Calu3 (cell line): ENCODE data around the gene TMEM204. TPM values are rescaled to one million over a fixed set of nuclear protein-coding genes. Genes with fewer than 3 reads are reported as not detected.

Experiments used
- BruUV-seq: library from RNA; stranded (reverse); fragments of 400-500 nt; replicated peaks from 2 replicates; lab custom pipeline; 2021; lab: Mats Ljungman, UMichigan
- CTCF ChIA-PET: fragments of 300-600 bp; sonication (Branson Sonifier 250); formaldehyde crosslinking; loops from one replicate; lab custom pipeline; 2022; ENCODE audit warnings: antibody characterized with exemption; lab: Charles Lee
- DNase-seq: peaks from one replicate; pipeline ENCODE4 v3.0.0; 2022
- H3K27ac Mint-ChIP-seq: one replicate; pipeline ENCODE4 v1.8.0; 2022; ENCODE audit warnings: mixed read lengths; ENCODE audit not compliant: unreplicated experiment
- H3K27me3 Mint-ChIP-seq: one replicate; pipeline ENCODE4 v1.8.0; 2022; ENCODE audit warnings: mixed read lengths; ENCODE audit not compliant: unreplicated experiment
- H3K36me3 Mint-ChIP-seq: one replicate; pipeline ENCODE4 v1.8.0; 2022; ENCODE audit warnings: mild to moderate bottlenecking, moderate library complexity, mixed read lengths; ENCODE audit not compliant: insufficient read depth, unreplicated experiment
- H3K4me1 Mint-ChIP-seq: one replicate; pipeline ENCODE4 v1.8.0; 2022; ENCODE audit warnings: mild to moderate bottlenecking, low read depth, mixed read lengths; ENCODE audit not compliant: unreplicated experiment
- H3K4me3 Mint-ChIP-seq: one replicate; pipeline ENCODE4 v1.8.0; 2022; ENCODE audit warnings: mild to moderate bottlenecking, low read depth, moderate library complexity, mixed read lengths; ENCODE audit not compliant: unreplicated experiment
- H3K9me3 Mint-ChIP-seq: one replicate; pipeline ENCODE4 v1.8.0; 2022; ENCODE audit warnings: low read depth, mixed read lengths; ENCODE audit not compliant: unreplicated experiment
- intact Hi-C: fragments of 100-400 bp; cut with micrococcal nuclease; formaldehyde crosslinking; loops from one replicate; pipeline ENCODE4 v1.10.0; 2022; ENCODE audit not compliant: unreplicated experiment
- total RNA-seq: library from RNA; stranded (reverse); gene quantifications from 2 replicates; pipeline ENCODE4 v1.2.3, GENCODE V29; 2022
- TF ChIP-seq, protein P1 (sequence below): fragments of 200-600 bp; IDR thresholded peaks from one replicate; pipeline ENCODE4 v1.8.0; 2022; ENCODE audit warnings: antibody characterized with exemption; ENCODE audit not compliant: unreplicated experiment

The TMEM204 gene
- total RNA-seq, 1 experiment from 2014 or later, result not detected

DNA sequence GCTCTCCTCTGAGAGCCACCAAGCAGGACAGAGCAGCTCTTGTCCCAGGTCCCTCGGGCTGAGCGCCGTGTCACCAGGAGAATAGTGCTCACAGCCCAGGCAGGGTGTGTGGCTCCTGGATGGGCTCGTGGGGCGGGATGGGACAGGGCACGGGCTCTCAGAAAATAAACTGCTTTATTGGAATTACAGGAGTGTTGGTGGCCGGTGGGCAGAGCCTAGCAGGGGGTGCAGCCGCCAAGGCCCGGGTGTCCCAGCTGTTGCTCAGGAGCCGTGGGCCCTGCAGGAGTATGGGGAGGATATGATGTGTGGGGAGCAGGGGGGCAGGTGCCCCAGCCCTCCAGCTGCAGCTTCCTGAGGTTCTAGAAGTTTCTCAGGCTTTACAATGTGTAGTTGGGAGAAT, 23.2 kb upstream of the TMEM204 start:
- DNase-seq, result no peak
- no TSS peak for BruUV-seq
- Mint-ChIP-seq H3K27me3 (no peaks in the 10 kb centered on the region), H3K36me3 (peaks cover 61% of the 10 kb centered on the region), H3K9me3 (peaks cover 3% of the 10 kb centered on the region), H3K4me3 (no peak overlapping the region), H3K4me1 (no peaks in the 10 kb centered on the region), H3K27ac (no peak overlapping the region)
- TF ChIP-seq, protein P1, sequence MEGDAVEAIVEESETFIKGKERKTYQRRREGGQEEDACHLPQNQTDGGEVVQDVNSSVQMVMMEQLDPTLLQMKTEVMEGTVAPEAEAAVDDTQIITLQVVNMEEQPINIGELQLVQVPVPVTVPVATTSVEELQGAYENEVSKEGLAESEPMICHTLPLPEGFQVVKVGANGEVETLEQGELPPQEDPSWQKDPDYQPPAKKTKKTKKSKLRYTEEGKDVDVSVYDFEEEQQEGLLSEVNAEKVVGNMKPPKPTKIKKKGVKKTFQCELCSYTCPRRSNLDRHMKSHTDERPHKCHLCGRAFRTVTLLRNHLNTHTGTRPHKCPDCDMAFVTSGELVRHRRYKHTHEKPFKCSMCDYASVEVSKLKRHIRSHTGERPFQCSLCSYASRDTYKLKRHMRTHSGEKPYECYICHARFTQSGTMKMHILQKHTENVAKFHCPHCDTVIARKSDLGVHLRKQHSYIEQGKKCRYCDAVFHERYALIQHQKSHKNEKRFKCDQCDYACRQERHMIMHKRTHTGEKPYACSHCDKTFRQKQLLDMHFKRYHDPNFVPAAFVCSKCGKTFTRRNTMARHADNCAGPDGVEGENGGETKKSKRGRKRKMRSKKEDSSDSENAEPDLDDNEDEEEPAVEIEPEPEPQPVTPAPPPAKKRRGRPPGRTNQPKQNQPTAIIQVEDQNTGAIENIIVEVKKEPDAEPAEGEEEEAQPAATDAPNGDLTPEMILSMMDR, result no peak
- CTCF ChIA-PET, result no interaction called here
- intact Hi-C loops, result no loop called here

DNA sequence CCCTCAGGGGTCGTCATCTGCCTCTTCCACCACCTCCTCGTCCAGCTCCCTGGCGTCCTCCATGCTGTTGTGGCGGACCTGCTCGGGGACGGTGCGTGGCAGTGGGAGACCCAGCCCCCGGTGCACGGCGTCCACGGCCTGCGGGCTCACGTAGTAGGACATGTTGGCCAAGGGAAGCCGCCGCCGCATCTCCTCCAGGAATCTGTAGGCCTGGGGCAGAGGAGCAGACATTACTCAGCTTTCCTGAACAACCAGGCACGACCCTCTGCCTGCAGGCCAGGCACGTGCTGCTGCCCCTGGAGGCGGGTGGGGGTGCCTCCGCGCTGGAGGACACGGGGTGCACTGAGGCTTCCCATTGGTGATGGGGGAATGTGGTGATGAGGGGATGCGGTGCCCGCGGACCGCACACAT, 22.5 kb upstream of the TMEM204 start:
- no TSS peak for BruUV-seq
- no peak for DNase-seq
- no peak overlapping the region for H3K4me3 Mint-ChIP-seq
- CTCF ChIA-PET, result interaction anchor here (0.5 kb wide), 1 partner anchor 76 kb away, joined by 3 read pairs; no protein-coding TSS in a partner anchor
- peaks cover 3% of the 10 kb centered on the region for H3K9me3 Mint-ChIP-seq
- no peaks in the 10 kb centered on the region for H3K4me1 Mint-ChIP-seq
- no peaks in the 10 kb centered on the region for H3K27me3 Mint-ChIP-seq
- intact Hi-C loops, result no loop called here
- H3K36me3 Mint-ChIP-seq, result peaks cover 54% of the 10 kb centered on the region
- H3K27ac Mint-ChIP-seq, result no peak overlapping the region
- TF ChIP-seq, protein P1, result no peak

DNA sequence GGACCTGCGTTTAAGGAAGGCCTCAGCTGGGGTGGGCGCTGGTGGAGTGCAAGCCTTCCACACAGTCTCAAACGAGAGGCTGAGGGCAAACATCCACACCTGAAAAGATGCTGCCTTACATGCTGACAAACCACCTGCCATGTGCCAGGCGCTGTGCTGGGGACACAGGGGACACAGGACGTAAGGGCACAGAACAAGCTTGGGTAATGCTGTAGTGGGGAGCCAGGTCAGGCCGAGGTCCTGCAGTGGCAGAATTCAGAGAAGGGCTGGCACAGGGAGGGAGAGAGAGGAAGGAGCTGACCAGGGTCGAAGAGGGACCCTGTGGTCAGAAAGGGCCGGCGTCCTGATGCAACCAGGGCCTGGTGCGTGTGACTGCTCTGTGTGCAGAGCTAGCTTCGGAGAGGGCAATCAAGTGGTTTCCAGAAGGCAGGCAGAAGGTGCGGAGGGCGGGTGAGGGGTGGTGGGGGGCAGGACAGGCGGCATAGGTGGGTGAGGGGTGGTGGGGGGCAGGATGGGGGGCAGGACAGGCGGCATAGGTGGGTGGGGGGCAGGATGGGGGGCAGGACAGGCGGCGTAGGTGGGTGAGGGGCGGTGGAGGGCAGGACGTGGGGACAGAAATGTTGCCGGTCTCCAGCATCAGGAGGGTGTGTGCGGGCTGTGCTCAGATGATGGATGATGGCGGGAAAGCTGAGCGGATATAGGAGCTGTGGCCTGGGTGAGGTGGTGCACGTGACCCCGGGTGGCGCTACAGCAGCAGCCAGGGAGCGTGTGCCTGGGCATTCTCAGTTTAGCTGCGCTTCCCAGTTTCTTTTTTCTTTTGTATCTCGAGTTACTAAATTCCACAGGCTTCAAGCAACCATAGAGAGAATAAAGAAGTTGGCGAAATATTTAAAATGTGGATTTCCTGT, 21.6 kb upstream of the TMEM204 start:
- CTCF ChIA-PET, result no interaction called here
- no TSS peak for BruUV-seq
- no peak for DNase-seq
- intact Hi-C loops, result no loop called here
- no peaks in the 10 kb centered on the region for H3K27me3 Mint-ChIP-seq
- TF ChIP-seq, protein P1, result no peak
- no peaks in the 10 kb centered on the region for H3K4me1 Mint-ChIP-seq
- peaks cover 54% of the 10 kb centered on the region for H3K36me3 Mint-ChIP-seq
- no peak overlapping the region for H3K4me3 Mint-ChIP-seq
- H3K9me3 Mint-ChIP-seq, result peaks cover 3% of the 10 kb centered on the region
- H3K27ac Mint-ChIP-seq, result no peak overlapping the region

DNA sequence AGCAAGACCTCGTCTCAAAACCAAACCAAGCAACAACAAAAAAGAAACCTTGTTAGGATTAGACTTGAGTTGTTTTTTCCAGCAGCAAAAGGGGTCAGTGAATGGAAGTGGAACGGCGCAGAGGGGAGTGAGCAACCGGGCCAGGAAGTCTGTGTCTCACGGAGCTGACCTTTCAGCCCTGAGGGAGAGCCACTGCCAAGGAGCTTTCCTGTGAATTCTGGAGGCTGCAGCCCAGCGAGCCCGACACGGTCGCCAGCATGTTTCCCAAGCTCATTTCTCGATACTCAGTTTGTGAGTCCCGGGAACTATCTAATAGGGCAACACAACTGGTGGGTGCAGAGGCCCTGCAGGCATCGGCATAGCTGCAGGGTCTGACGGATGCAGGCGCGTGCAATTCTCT, 20.7 kb upstream of the TMEM204 start:
- intact Hi-C loops, result no loop called here
- H3K4me3 Mint-ChIP-seq, result no peak overlapping the region
- no peak overlapping the region for H3K27ac Mint-ChIP-seq
- H3K36me3 Mint-ChIP-seq, result peaks cover 50% of the 10 kb centered on the region
- BruUV-seq, result no TSS peak
- H3K27me3 Mint-ChIP-seq, result no peaks in the 10 kb centered on the region
- no peaks in the 10 kb centered on the region for H3K4me1 Mint-ChIP-seq
- CTCF ChIA-PET, result no interaction called here
- TF ChIP-seq, protein P1, result no peak
- peaks cover 3% of the 10 kb centered on the region for H3K9me3 Mint-ChIP-seq
- no peak for DNase-seq
